Measurements from ENCODE around the gene PLSCR3.
A peak's percentile ranks its signal among the peaks of the same experiment; 100 is the strongest.

The PLSCR3 gene

DNA sequence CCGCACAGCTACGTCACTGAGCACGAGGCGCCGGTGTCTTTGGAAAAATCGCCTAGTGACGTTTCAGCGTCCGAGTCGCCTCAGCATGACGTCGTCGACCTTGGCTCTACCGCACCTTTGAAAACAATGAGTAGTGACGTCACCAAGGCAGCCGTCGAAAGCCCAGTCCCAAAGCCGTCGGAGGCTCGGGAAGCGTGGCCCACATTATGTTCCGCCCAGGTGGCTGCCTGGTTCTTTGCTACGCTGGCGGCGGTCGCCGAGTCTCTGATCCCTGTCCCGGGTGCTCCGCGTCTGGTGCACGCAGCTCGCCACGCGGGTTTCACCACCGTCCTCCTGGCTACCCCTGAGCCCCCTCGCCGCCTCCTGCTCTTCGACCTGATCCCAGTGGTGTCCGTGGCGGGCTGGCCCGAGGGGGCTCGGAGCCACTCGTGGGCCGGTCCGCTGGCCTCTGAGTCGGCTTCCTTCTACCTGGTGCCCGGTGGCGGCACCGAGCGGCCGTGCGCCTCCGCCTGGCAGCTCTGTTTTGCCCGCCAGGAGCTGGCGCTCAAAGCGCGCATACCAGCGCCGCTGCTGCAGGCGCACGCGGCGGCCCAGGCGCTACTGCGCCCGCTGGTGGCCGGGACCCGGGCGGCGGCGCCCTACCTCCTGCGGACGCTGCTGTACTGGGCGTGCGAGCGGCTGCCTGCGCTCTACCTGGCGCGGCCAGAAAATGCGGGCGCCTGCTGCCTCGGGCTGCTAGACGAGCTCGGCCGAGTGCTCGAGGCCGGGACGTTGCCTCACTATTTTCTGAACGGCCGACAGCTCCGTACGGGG is 42.4 kb upstream of the PLSCR3 start:
- TF ChIP-seq, protein P1, sequence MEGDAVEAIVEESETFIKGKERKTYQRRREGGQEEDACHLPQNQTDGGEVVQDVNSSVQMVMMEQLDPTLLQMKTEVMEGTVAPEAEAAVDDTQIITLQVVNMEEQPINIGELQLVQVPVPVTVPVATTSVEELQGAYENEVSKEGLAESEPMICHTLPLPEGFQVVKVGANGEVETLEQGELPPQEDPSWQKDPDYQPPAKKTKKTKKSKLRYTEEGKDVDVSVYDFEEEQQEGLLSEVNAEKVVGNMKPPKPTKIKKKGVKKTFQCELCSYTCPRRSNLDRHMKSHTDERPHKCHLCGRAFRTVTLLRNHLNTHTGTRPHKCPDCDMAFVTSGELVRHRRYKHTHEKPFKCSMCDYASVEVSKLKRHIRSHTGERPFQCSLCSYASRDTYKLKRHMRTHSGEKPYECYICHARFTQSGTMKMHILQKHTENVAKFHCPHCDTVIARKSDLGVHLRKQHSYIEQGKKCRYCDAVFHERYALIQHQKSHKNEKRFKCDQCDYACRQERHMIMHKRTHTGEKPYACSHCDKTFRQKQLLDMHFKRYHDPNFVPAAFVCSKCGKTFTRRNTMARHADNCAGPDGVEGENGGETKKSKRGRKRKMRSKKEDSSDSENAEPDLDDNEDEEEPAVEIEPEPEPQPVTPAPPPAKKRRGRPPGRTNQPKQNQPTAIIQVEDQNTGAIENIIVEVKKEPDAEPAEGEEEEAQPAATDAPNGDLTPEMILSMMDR (IDR thresholded peaks at IDR 0.05; ENCODE audit: low read depth, low read length) = no peak
- no peak for TF ChIP-seq EZH2phosphoT487 (IDR thresholded peaks at IDR 0.05; ENCODE audit: low read depth)
- H3K4me1 ChIP-seq (ENCODE audit: low read length) = peaks cover 12% of the 10 kb centered on the region
- peak overlapping the region; percentile 84 for H3K4me2 ChIP-seq (ENCODE audit: low read length)
- no peak overlapping the region for H3K9ac ChIP-seq (ENCODE audit: low read length)
- 0 out of 2 replicates have a peak, but pooled peaks cover 3% of the 10 kb centered on the region for H3K27me3 ChIP-seq (ENCODE audit: low read depth, low read length)
- no peaks in the 10 kb centered on the region for H3K79me2 ChIP-seq (ENCODE audit: low read length)
- H2AFZ ChIP-seq (ENCODE audit: low read depth, low read length) = no peak overlapping the region
- H3K27ac ChIP-seq (ENCODE audit: low read length) = no peak overlapping the region
- no peaks in the 10 kb centered on the region for H4K20me1 ChIP-seq (ENCODE audit: insufficient read depth, low read length)
- no peak overlapping the region for H3K4me3 ChIP-seq (ENCODE audit: low read length)
- H3K9me3 ChIP-seq (ENCODE audit: insufficient read depth, low read length) = no peaks in the 10 kb centered on the region
- no peaks in the 10 kb centered on the region for H3K36me3 ChIP-seq (replicated peaks; ENCODE audit: low read depth, low read length)

DNA sequence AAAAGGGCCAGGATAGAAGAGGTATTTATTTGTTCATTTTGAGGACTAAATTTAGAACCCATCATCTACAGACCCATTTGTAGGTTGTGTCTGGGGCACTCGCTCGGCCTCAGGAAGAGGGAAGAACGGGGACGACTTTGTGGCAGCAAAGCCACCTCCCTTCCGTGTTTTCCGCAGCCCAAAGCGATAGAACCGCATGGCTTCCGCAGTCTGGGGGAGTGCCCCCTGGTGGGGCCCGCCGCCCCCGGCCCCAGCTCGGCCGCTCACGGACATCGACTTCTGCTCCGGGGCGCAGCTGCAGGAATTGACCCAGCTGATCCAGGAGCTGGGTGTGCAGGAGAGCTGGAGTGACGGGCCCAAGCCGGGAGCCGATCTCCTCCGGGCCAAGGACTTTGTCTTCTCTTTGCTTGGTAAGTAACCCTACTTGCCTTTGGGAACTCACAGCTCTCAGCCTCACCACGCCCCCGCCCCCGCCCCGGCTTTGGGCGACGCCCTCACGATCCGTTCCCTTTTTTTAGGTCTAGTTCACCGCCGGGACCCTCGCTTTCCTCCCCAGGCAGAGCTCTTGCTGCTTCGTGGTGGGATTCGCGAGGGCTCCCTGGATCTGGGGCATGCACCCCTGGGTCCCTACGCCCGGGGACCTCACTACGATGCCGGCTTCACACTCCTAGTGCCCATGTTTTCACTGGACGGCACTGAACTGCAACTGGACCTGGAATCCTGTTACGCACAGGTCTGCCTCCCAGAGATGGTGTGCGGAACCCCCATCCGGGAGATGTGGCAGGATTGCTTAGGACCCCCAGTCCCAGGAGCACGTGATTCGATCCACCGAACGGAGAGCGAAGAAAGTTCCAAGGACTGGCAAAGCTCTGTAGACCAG is 41.6 kb upstream of the PLSCR3 start:
- Histone ChIP-seq H4K20me1 (ENCODE audit: insufficient read depth, low read length) (no peaks in the 10 kb centered on the region), H3K27me3 (ENCODE audit: low read depth, low read length) (0 out of 2 replicates have a peak, but pooled peaks cover 3% of the 10 kb centered on the region), H3K4me3 (ENCODE audit: low read length) (peak overlapping the region; percentile 83), H3K27ac (ENCODE audit: low read length) (peak overlapping the region; percentile 44), H3K79me2 (ENCODE audit: low read length) (no peaks in the 10 kb centered on the region), H3K4me2 (ENCODE audit: low read length) (peak overlapping the region; percentile 84), H3K4me1 (ENCODE audit: low read length) (peaks cover 12% of the 10 kb centered on the region), H3K36me3 (replicated peaks; ENCODE audit: low read depth, low read length) (no peaks in the 10 kb centered on the region), H2AFZ (ENCODE audit: low read depth, low read length) (0 out of 2 replicates have a peak overlapping the region, but pooled peaks have one; percentile 47), H3K9me3 (ENCODE audit: insufficient read depth, low read length) (no peaks in the 10 kb centered on the region), H3K9ac (ENCODE audit: low read length) (peak overlapping the region; percentile 63)
- TF ChIP-seq, protein P1 (IDR thresholded peaks at IDR 0.05; ENCODE audit: low read depth, low read length) = no peak
- TF ChIP-seq EZH2phosphoT487 (IDR thresholded peaks at IDR 0.05; ENCODE audit: low read depth) = no peak

DNA sequence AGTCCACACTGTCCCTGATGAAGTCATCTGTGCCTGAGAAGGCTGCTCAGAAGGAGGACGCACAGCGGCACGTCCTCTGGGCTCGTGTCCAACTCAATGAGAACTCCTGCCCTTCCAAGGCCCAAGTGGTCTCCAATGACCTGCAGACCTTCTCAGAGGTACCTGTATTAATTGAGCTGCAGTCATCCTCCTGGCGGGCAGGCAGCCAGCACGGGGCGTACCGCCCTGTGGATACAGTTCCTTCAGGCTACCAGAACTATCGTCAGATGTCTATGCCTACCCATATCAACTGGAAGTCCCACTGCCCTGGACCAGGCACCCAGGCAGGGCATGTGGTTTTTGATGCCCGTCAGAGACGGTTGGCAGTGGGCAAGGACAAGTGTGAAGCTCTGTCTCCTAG is 38.0 kb upstream of the PLSCR3 start:
- no peaks in the 10 kb centered on the region for H3K79me2 ChIP-seq (ENCODE audit: low read length)
- no peak overlapping the region for H3K9ac ChIP-seq (ENCODE audit: low read length)
- H3K4me3 ChIP-seq (ENCODE audit: low read length) = no peak overlapping the region
- no peaks in the 10 kb centered on the region for H3K36me3 ChIP-seq (replicated peaks; ENCODE audit: low read depth, low read length)
- no peak overlapping the region for H3K27ac ChIP-seq (ENCODE audit: low read length)
- TF ChIP-seq, protein P1 (IDR thresholded peaks at IDR 0.05; ENCODE audit: low read depth, low read length) = no peak
- no peak for TF ChIP-seq EZH2phosphoT487 (IDR thresholded peaks at IDR 0.05; ENCODE audit: low read depth)
- H3K9me3 ChIP-seq (ENCODE audit: insufficient read depth, low read length) = no peaks in the 10 kb centered on the region
- no peaks in the 10 kb centered on the region for H4K20me1 ChIP-seq (ENCODE audit: insufficient read depth, low read length)
- no peaks in the 10 kb centered on the region for H3K27me3 ChIP-seq (ENCODE audit: low read depth, low read length)
- peaks cover 5% of the 10 kb centered on the region for H3K4me1 ChIP-seq (ENCODE audit: low read length)
- no peak overlapping the region for H2AFZ ChIP-seq (ENCODE audit: low read depth, low read length)
- H3K4me2 ChIP-seq (ENCODE audit: low read length) = no peak overlapping the region

DNA sequence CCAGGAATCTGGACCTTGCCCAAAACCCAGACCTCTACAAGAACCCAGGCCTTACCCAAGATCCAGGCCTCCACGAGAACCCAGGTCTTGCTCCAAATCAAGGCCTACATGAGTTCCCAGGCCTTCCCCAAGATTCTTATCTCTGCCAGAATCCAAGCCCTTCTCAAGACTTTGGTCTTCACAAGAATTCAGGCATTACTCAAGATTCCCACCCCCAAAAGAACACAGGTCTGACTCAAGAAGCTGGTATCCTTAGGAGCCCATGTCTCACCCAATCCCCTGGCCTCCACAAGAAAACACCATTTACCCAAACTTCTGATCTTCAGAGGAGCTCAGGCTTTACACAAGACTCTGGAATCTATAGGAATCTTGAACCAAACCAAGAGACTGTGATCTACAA is 36.9 kb upstream of the PLSCR3 start:
- H3K27ac ChIP-seq (ENCODE audit: low read length) = no peak overlapping the region
- no peak overlapping the region for H3K9ac ChIP-seq (ENCODE audit: low read length)
- no peaks in the 10 kb centered on the region for H3K79me2 ChIP-seq (ENCODE audit: low read length)
- no peak overlapping the region for H3K4me3 ChIP-seq (ENCODE audit: low read length)
- no peaks in the 10 kb centered on the region for H3K27me3 ChIP-seq (ENCODE audit: low read depth, low read length)
- TF ChIP-seq, protein P1 (IDR thresholded peaks at IDR 0.05; ENCODE audit: low read depth, low read length) = no peak
- TF ChIP-seq EZH2phosphoT487 (IDR thresholded peaks at IDR 0.05; ENCODE audit: low read depth) = no peak
- peaks cover 3% of the 10 kb centered on the region for H3K4me1 ChIP-seq (ENCODE audit: low read length)
- H4K20me1 ChIP-seq (ENCODE audit: insufficient read depth, low read length) = no peaks in the 10 kb centered on the region
- H3K36me3 ChIP-seq (replicated peaks; ENCODE audit: low read depth, low read length) = no peaks in the 10 kb centered on the region
- no peak overlapping the region for H3K4me2 ChIP-seq (ENCODE audit: low read length)
- H2AFZ ChIP-seq (ENCODE audit: low read depth, low read length) = no peak overlapping the region
- no peaks in the 10 kb centered on the region for H3K9me3 ChIP-seq (ENCODE audit: insufficient read depth, low read length)
